GM23338 (cell line): Measurements from ENCODE around the gene SHISA9. TPM values are rescaled to one million over a fixed set of nuclear protein-coding genes. Genes with fewer than 3 reads are reported as not detected.

Experiments used
- ATAC-seq: fragments of 200-7000 bp; cut with Tn5 transposase; 3 replicates; pipeline ENCODE4 v1.9.1; 2020
- DNase-seq: peaks from one replicate; pipeline ENCODE4 v3.0.0-alpha.2; 2015; ENCODE audit warnings: low spot score
- H2AFZ ChIP-seq: fragments of 200-600 bp; sonication (generic); 2 replicates; pipeline ENCODE4 v1.8.0; 2016; ENCODE audit warnings: antibody characterized with exemption, mild to moderate bottlenecking, moderate library complexity
- H3F3A ChIP-seq: fragments of 200-600 bp; sonication (generic); replicated peaks from 2 replicates; pipeline ENCODE4 v1.8.0; 2017; ENCODE audit warnings: antibody characterized with exemption, mixed run types, low read depth
- H3K27ac ChIP-seq: fragments of 200-600 bp; sonication (generic); 2 replicates; pipeline ENCODE4 v1.6.1; 2016; ENCODE audit warnings: low read depth
- H3K27me3 ChIP-seq: fragments of 200-600 bp; sonication (generic); 2 replicates; pipeline ENCODE4 v1.8.0; 2016; ENCODE audit warnings: mild to moderate bottlenecking, mixed run types, moderate library complexity; ENCODE audit not compliant: insufficient read depth
- H3K36me3 ChIP-seq: fragments of 200-600 bp; sonication (generic); 2 replicates; pipeline ENCODE4 v1.8.0; 2016; ENCODE audit warnings: mild to moderate bottlenecking; ENCODE audit not compliant: insufficient read depth
- H3K4me1 ChIP-seq: fragments of 200-600 bp; sonication (generic); 2 replicates; pipeline ENCODE4 v1.8.0; 2016; ENCODE audit warnings: mild to moderate bottlenecking, moderate library complexity; ENCODE audit not compliant: insufficient read depth
- H3K4me2 ChIP-seq: fragments of 200-600 bp; sonication (generic); 2 replicates; pipeline ENCODE4 v1.7.1; 2017; ENCODE audit warnings: mixed run types
- H3K4me3 ChIP-seq: fragments of 200-600 bp; sonication (generic); 2 replicates; pipeline ENCODE4 v1.6.1; 2016; ENCODE audit warnings: mixed run types
- H3K79me2 ChIP-seq: fragments of 200-600 bp; sonication (generic); replicated peaks from 2 replicates; pipeline ENCODE4 v1.8.0; 2017; ENCODE audit warnings: mild to moderate bottlenecking; ENCODE audit not compliant: insufficient read depth
- H3K9me2 ChIP-seq: fragments of 200-600 bp; sonication (generic); 2 replicates; pipeline ENCODE4 v1.8.0; 2017; ENCODE audit not compliant: insufficient read depth
- H4K20me1 ChIP-seq: fragments of 200-600 bp; sonication (generic); replicated peaks from 2 replicates; pipeline ENCODE4 v1.8.0; 2017; ENCODE audit warnings: mild to moderate bottlenecking; ENCODE audit not compliant: insufficient read depth
- H3K27ac Mint-ChIP-seq: 2 replicates; pipeline ENCODE4 v1.8.0; 2020; ENCODE audit warnings: inconsistent platforms, mild to moderate bottlenecking, moderate library complexity, mixed read lengths
- H3K27me3 Mint-ChIP-seq: 3 replicates; pipeline ENCODE4 v1.8.0; 2022; ENCODE audit warnings: low read depth, mild to moderate bottlenecking, moderate library complexity, mixed read lengths, inconsistent platforms; ENCODE audit not compliant: insufficient read depth, poor library complexity
- H3K36me3 Mint-ChIP-seq: 3 replicates; pipeline ENCODE4 v1.8.0; 2021; ENCODE audit warnings: low read depth, mild to moderate bottlenecking, inconsistent platforms, moderate library complexity, mixed read lengths
- H3K4me1 Mint-ChIP-seq: 3 replicates; pipeline ENCODE4 v1.8.0; 2020; ENCODE audit warnings: mild to moderate bottlenecking, inconsistent platforms, mixed read lengths
- H3K4me3 Mint-ChIP-seq: 3 replicates; pipeline ENCODE4 v1.8.0; 2021; ENCODE audit warnings: moderate library complexity, mild to moderate bottlenecking, inconsistent platforms, mixed read lengths
- H3K9me3 Mint-ChIP-seq: 3 replicates; pipeline ENCODE4 v1.8.0; 2020; ENCODE audit warnings: moderate library complexity, mild to moderate bottlenecking, inconsistent platforms, mixed read lengths
- CREB1 ChIP-seq: fragments of 250-450 bp; sonication (Bioruptor Pico); IDR thresholded peaks from 2 replicates; pipeline ENCODE4 v1.5.0; 2020; ENCODE audit warnings: low read depth, mild to moderate bottlenecking, moderate library complexity
- CTCF ChIP-seq, 2 experiments: fragments of 200-600 bp in 1 of 2; sonication (generic) in 1 of 2; conservative IDR thresholded peaks; 2 replicates each; pipeline versions ENCODE4 v1.5.1 to v1.6.1; 2016 to 2017; ENCODE audit warnings: antibody characterized with exemption in 2 of 2, low read depth in 2 of 2, mild to moderate bottlenecking in 2 of 2, moderate library complexity in 1 of 2
- ETS1 ChIP-seq: IDR thresholded peaks from 2 replicates; pipeline ENCODE4 v1.6.1; 2016; ENCODE audit warnings: antibody characterized with exemption
- EZH2phosphoT487 ChIP-seq: fragments of 200-600 bp; sonication (generic); IDR thresholded peaks from one replicate; pipeline ENCODE4 v1.8.1; 2018; ENCODE audit warnings: antibody characterized with exemption; ENCODE audit not compliant: unreplicated experiment
- JUNB ChIP-seq: IDR thresholded peaks from one replicate; pipeline ENCODE4 v1.6.1; 2016; ENCODE audit warnings: antibody characterized with exemption; ENCODE audit not compliant: unreplicated experiment
- POLR2AphosphoS5 ChIP-seq: IDR thresholded peaks from 2 replicates; pipeline ENCODE4 v1.6.1; 2016; ENCODE audit warnings: antibody characterized with exemption, low read depth
- REST ChIP-seq: IDR thresholded peaks from one replicate; pipeline ENCODE4 v1.6.1; 2018; ENCODE audit warnings: antibody characterized with exemption; ENCODE audit not compliant: unreplicated experiment
- ZNF331 ChIP-seq: fragments of 250-450 bp; sonication (Bioruptor Pico); IDR thresholded peaks from 2 replicates; pipeline ENCODE4 v1.5.0; 2020; ENCODE audit warnings: low read depth, mild to moderate bottlenecking, moderate library complexity
- polyA plus RNA-seq: library from polyadenylated mRNA; unstranded; fragments of >200 nt; fragmentation: Nextera tagmentation; extraction: Ambion mirVana; gene quantifications from 2 replicates; pipeline ENCODE4 v1.2.1, GENCODE V29; 2016
- total RNA-seq: library from RNA; depleted of rRNA; stranded (reverse); fragments of >200 nt; shearing (Covaris generic); gene quantifications from 2 replicates; pipeline ENCODE4 v1.2.3, GENCODE V29; 2014

Gene SHISA9
- total and polyA plus RNA-seq, 2 experiments from 2014 or later: 10.4 to 45.6 TPM

GRCh38 chr16:12999368-12999767, 98.0 kb downstream of the SHISA9 start (continued):
- no peak for TF ChIP-seq REST
- TF ChIP-seq POLR2AphosphoS5: no peak
- TF ChIP-seq CTCF (conservative IDR thresholded peaks at IDR 0.05; ENCODE audit: low read depth in 2 of 2): no peak
- TF ChIP-seq ZNF331 (CRISPR knock-in tag): no peak
- no peak for TF ChIP-seq ETS1
- TF ChIP-seq EZH2phosphoT487: no peak
- no peak for TF ChIP-seq CREB1

GRCh38 chr16:13005721-13006247, 104.4 kb downstream of the SHISA9 start:
- H3K27me3 Mint-ChIP-seq: peaks cover 3% of the 10 kb centered on the region
- DNase-seq: no peak
- H3K9me3 Mint-ChIP-seq: no peaks in the 10 kb centered on the region

More at GRCh38 chr16:13005721-13006247, 104.4 kb downstream of the SHISA9 start:
- H3K4me2 ChIP-seq: no peak overlapping the region
- no peak for ATAC-seq
- Mint-ChIP-seq H3K4me3 (no peak overlapping the region), H3K36me3 (no peaks in the 10 kb centered on the region), H3K4me1 (peaks cover 15% of the 10 kb centered on the region), H3K27ac (no peak overlapping the region)
- H2AFZ ChIP-seq: no peak overlapping the region
- no peak overlapping the region for H3K27ac ChIP-seq
- no peak overlapping the region for H3K4me3 ChIP-seq
- no peaks in the 10 kb centered on the region for H3K36me3 ChIP-seq
- H4K20me1 ChIP-seq: 0 out of 2 replicates have a peak, but pooled peaks cover 5% of the 10 kb centered on the region
- no peaks in the 10 kb centered on the region for H3K27me3 ChIP-seq
- H3K79me2 ChIP-seq: peaks cover 44% of the 10 kb centered on the region
- H3K4me1 ChIP-seq: peaks cover 4% of the 10 kb centered on the region; the same call in 1 of the 2 replicates
- no peaks in the 10 kb centered on the region for H3F3A ChIP-seq
- H3K9me2 ChIP-seq: peaks cover 4% of the 10 kb centered on the region
- TF ChIP-seq CTCF (conservative IDR thresholded peaks at IDR 0.05; ENCODE audit: low read depth in 2 of 2) (no peak), JUNB (no peak)
